NOMO-1 treated with dmso at 0.1 percent for 144 hours (cell line): ENCODE data around the gene NSD2.
"Not testable (repeated sequence)": the region's sequence is repeated elsewhere in the genome, so short reads cannot be mapped to it uniquely, and the experiment has no call there.

Source experiments
- DNase-seq: peaks from one replicate; lab custom pipeline; 2025; ENCODE audit not compliant: unreplicated experiment; lab: John Stamatoyannopoulos, UW

Gene NSD2

DNA sequence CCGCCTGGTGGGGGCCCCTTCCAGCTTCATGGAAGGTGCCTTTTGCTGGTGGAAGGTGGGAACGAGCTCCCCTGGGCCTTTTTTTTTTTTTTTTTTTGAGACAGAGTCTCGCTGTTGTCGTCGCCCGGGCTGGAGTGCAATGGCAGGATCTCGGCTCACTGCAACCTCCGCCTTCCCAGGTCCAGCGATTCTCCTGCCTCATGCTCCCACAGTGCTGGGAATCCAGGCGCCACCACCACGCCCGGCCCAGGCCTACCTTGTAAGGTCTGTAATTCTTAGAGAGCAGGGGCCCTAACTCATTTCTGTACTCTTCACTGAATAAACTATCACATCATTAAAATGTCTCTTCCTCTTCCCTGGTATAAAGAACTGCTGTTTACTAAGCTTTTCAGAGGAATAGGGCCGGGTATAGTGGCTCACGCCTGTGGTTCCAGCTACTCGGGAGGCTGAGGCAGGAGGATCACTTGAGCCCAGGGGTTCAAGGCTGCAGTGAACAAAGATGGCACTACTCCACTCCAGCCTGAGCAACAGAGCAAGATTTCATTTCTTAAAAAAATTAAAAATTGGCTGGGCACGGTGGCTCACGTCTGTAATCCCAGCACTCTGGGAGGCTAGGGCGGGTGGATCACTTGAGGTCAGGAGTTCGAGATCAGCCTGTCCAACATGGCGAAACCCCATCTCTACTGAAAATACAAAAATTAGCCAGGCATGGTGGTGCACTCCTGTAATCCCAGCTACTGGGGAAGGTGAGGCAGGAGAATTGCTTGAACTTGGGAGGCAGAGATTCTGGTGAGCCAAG lies 122.7 kb downstream of the NSD2 start:
- not testable (repeated sequence) for DNase-seq

DNA sequence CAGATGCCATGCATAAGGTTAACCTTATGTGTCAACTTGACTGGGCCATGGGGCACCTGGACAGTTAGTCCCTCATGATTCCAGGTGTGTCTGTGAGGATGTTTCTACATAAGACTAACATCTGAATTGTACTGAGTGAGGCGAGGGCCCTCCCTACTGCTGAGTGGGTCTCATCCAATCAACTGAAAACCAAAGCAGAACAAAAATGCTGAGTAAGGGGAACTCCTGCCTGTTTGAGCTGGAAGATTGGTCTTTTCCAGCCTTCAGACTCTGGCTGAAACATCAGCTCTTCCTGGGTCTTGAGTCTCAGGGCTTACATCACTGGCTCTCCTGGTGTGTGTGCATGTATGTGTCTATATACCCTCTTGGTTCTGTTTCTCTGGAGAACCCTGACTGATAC lies 123.7 kb downstream of the NSD2 start:
- DNase-seq = no peak

DNA sequence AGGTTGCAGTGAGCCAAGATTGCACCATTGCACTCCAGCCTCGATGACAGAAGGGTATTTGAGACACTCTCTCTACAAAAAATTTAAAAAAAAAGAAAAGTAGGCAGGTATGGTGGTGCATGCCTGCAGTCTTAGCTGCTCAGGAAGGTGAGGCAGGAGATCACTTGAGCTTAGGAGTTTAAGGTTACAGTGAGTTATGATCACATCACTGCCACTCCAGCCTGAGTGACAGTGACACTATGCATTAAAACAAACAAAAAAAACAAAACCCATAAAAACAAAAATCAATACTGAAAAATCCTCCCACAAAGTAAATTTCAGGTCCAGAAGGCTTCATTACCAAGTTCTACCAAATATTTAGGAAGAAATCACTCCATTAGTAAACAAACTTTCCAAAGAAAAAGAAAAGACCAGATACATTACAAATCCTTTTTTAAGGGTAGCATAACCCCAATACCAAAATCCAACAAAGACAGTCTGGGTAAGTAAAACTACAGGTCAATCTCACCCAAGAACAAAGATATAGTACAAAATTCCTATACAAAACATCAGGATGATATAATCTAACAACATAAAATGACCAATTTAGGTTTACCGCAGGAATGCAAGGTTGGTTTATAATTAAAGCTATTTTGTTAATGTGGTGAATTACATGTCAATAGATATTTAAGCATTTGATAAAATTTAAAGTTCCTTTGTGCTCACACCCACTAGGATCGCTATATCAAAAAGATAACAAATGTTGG lies 125.8 kb downstream of the NSD2 start:
- DNase-seq = no peak

DNA sequence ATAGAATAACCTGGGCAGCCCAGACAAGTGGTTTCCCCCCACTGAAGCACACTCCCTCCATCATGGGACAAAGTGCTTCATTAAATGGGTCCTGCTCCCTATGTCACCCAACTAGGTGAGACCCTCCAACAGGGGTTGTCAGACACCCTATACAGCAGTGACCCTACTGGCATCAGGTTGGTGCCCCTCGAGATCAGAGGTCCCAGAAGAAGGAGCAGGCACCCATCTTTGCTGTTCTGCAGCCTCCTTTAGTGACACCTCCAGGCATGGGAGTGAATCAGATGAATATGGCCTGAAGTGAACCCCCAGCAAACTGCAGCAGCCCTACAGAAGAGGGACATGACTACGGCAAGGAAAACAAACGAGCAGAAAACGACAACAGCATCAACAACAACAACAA lies 126.5 kb downstream of the NSD2 start:
- DNase-seq = no peak

DNA sequence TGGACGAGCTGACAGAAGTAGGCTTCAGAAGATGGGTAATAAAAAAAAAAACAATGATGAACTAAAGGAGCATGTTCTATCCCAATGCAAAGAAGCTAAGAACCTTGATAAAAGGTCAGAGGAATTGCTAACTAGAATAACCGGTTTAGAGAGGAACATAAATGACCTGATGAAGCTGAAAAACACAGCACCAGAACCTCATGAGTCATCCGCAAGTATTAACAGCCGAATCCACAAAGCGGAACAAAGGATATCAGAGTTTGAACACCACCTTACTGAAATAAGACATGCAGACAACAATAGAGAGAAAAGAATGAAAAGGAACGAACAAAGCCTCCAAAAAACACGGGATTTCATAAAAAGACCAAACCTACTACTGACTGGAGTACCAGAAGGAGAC lies 127.1 kb downstream of the NSD2 start:
- peak; percentile 39 for DNase-seq

DNA sequence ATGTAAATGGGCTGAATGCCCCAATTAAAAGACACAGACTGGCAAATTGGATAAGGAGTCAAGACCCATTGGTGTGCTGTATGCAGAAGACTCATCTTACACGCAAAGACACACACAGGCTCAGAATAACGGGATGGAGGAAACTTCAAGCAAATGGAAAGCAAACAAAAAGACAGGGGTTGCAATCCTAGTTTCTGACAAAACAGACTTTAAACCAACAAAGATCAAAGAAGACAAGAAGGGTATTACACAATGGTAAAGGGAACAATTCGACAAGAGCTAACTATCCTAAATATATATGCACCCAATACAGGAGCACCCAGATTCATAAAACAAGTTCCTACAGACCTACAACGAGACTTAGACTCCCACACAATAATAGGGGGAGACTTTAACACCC lies 128.1 kb downstream of the NSD2 start:
- not testable (repeated sequence) for DNase-seq

DNA sequence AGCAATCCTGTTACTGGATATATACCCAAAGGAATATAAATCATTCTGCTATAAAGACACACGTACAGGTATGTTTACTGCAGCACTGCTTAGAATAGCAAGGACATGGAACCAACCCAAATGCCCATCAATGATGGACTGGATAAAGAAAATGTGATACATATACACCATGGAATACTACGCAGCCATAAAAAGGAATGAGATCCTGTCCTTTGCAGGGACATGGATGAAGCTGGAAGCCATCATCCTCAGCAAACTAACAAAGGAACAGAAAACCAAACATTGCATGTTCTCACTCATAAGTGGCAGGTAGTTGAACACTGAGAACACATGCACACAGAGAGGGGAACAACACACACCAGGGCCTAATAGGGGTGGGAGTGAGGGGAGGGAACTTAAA lies 132.2 kb downstream of the NSD2 start:
- not testable (repeated sequence) for DNase-seq

DNA sequence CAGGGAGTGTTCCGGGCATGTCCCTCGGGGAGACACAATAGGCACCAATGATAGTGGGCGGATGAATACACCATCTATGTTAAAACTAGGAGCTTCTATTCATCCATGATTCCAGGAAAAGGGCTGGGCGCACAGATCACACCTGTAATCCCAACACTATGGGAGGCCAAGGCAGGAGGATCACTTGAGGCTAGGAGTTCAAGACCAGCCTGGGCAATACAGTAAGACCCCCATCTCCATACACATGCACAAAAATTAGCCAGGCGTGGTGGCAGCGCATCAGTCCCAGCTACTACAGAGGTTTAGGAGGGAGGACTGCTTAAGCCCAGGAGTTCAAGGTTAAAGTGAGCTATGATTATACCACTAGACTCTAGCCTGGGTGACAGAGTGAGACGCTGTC lies 135.2 kb downstream of the NSD2 start:
- no peak for DNase-seq

DNA sequence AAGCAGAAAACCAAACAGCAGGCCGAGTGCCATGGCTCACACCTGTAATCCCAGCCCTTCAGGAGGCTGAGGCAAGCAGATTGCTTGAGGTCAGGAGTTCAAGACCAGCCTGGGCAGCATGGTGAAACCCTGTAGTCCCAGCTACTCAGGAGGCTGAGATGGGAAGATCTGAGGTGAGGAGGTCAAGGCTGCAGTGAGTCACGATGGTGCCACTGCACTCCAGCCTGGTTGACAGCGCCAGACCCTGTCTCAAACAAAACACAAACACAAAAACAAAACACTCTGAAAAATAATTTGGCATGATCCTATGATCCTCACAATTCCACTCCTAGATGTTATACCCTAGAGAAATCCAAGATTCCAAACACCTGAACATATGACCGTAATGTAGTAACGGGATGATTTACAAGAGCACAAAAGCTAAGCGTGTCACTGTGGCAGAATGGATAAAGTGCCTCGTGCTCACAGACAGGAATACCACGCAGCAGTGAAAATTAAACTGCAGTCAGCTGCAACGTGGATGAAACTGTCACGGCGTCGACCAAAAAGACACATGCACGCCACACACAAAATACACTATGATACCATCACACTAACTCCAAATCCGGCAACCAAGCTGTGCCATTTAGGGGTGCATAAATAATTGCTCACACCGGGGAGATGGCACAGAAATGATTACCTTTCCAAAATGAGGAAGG lies 135.9 kb downstream of the NSD2 start:
- DNase-seq = no peak

DNA sequence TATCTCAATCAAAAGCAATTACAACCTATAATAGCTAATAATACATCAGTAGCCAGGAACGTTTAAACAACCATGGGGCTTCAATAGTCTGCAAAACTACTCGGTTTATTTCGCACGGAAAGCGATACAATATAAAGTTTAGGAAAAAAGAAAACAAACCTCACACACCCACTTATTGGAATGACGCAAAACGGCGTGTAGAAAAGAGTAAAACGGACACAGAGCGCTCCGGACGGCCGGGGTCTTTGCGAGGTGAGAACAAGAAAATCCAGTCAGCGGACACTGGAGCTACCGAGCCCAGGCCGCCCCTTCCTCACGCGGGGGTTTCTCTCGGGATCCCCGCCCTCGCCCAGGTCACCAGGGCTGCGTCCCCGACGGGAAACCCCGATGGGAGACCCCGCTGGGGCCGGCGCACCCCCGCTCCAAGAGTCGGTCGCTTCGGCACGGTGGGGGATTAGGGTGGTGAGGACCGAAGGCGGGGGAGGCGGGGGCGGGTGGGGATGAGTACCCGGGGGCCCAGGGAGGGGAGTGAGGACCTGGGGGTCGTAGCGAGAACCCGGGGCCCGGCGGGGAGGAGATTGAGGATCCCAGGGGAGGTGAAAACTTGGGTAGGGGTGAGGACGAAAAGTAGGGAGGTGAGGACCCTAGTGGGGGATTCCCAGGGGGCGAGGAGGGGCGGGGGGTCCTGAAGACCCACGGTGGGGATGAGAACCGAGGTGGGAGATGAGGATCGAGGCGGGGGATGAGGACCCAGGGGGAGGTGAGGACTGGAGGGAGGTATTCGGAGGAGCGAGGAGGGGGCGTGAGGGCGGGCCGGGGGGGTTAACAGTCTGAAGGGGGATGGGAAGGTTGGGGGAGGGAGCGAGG lies 136.8 kb downstream of the NSD2 start:
- no peak for DNase-seq

DNA sequence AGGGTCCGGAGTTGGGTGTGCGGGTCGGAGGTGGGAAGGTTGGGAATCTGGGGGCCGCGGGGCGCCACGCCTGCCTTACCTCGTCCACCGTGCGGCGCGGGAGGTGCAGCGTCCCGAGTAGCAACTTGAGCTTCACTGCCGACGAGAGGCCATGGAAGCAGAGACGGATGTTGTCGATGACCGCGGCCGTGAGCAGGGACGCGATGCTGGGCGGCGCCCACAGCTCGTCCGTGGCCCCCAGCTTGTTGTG lies 137.4 kb downstream of the NSD2 start:
- no peak for DNase-seq

DNA sequence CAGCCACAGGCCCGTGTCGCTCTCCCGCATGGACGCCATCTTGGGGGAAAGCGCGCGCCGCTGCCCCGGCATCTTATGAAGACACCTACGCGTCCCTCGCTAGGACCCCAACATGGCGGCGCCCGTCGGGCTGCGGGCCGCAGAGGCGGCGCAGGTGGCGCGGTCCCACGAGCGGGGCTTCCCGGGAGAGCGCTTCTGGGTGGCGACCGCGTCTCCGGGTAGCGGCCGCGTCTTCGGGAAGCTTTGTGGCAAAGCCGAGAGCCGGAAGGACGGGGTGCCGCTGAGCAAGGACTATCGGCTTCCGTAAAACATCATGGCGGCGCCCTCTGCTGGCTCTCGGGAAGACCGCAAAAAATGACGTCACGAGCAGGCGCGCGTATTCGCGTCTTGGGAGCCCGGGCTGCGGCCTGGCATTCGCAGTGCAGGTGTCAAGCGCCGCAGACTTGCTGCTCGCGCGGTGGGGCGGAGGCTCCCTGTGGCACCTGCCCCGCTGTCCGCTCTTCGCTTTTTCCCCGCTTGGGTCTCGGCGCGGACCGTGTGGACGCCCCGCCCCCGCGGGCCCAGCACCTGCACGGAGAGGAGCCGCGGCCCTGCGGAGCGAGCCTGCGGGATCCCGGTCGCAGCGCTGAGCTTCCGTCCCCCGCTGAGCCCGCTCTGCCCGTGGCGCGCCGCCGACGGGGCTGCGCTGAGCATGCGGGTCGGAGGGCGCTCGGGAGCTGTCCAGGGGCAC lies 137.9 kb downstream of the NSD2 start, which contains the start of gene NELFA:
Gene NELFA, minus strand, starts transcription at position 54 of the 730 bp plus-strand sequence. Its CDS starts 15 bp downstream, at position 39.
- peak; percentile 84 for DNase-seq

DNA sequence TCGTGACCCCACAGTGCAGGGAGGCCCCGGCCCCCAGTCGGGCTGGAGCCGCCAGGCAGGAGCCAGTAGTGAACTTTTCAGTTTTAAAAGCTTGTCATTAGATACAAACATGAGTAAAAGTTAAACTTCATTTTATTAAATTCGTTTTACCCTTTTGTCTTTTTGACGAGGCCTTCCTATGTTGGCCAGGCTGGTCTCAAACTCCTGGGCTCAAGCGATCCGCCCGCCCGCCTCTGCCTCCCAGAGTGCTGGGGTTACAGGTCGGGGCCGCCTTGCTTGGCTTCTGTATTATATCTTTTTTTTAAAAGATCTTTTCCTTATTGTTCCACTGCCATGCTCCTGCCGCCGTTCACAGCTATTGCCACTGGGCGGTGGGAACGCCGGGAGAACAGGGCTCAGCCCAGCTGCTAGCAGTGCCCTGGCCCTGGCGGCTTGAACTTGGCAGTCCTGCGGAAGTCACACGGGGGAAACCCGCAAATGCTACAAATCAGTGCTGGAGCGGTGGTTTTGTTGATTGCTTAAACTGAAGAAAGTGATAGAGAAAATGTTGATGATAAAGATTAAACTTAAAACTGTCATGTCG lies 138.5 kb downstream of the NSD2 start:
- peak; percentile 60 for DNase-seq

DNA sequence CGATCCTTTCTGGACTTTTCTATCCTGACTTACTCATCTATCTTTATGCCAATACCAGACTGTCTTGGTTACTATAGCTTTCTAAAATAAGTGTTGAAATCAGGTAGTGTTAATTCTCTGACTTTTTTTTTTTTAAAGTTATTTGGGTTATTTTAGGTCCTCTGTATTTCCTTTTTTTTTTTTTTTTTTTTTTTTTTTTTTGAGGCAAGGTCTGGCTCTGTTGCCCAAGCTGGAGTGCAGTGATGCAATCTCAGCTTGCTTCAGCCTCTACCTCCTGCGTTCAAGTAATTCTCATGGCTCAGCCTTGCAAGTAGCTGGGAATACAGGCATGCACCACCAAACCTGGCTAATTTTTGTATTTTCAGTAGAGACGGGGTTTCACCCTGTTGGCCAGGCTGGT lies 140.4 kb downstream of the NSD2 start:
- DNase-seq = peak; percentile 52

DNA sequence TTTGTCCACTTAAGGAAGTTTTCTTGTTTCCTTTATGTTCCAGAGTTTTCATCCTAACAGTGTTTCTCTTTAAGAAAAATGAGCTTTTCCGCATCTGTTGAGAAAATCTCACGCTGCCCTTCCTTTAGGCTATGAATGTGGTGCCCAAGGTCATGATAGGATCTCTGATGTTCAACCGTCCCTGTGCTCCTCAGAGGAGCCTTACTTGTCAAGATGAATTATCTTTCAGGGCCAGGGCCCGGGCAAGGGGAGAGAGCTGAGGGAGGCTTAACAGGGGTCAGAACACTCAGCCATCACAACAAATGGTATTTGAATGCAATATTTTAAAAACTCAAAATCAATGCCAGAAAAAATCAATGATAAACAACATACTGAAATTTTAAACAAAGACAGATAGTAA lies 143.8 kb downstream of the NSD2 start:
- no peak for DNase-seq

DNA sequence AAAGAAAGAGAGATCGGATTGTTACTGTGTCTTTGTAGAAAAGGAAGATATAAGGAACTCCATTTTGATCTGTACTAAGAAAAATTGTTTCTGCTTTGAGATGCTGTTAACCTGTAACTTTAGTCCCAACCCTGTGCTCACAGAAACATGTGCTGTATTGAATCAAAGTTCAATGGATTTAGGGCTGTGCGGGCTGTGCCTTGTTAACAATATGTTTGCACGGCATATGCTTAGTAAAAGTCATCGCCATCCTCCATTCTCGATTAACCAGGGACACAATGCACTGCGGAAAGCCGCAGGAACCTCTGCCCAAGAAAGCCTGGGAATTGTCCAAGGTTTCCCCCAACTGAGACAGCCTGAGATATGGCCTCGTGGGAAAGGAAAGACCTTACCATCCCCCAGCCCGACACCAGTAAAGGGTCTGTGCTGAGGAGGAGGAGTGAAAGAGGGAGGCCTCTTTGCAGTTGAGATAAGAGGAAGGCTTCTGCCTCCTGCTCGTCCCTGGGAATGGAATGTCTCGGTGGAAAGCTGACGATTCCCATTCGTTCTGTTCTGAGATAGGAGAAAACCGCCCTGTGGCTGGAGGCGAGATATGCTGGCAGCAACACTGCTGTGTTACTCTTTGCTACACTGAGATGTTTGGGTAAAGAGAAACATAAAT lies 150.3 kb downstream of the NSD2 start:
- not testable (repeated sequence) for DNase-seq

DNA sequence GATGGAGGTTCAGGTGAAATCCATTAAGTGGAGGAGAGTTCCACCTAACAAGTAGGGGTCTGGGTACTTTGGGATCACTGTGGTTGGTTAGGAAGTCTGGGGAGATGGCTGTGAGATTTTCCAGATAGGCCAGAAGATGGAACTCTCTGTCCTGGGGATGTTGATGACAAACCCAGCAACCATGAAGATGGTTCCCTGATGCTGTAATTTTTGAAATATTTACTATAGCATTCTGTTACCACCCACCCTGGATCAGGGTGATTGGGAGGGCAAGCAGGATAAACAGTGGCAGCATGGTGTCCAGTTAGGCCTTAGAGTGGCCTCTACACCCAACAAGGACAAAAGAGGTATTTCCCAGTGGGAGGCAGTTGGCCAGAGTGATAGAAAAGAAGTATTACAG lies 153.5 kb downstream of the NSD2 start:
- no peak for DNase-seq

DNA sequence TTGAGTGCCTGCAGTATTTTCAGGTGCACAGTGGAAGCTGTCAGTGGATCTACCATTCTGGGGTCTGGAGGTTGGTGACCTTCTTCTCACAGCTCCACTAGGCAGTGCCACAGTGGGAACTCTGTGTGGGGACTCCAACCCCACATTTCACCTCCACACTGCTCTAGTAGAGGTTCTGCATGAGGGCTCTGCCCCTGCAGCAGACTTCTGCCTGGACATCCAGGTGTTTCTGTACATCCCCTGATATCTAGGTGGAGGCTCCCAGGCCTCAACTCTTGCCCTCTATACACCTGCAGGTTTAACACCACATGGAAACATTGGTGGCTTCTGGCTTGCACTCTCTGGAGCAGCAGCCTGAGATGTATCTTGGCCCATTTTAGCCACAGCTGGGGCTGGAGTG lies 154.6 kb downstream of the NSD2 start:
- no peak for DNase-seq

DNA sequence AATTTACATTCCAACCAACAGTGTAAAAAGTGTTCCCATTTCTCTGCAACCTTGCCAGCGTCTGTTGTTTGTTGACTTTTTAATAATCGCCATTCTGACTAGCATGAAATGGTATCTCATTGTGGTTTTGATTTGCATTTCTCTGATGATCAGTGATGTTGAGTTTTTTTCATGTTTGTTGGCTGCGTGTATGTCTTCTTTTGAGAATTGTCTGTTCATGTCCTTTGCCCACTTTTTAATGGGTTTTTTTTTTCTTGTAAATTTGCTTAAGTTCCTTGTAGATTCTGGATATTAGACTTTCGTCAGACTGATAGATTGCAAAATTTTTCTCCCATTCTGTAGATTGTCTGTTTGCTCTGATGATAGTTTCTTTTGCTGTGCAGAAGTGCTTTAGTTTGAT lies 155.9 kb downstream of the NSD2 start:
- DNase-seq = not testable (repeated sequence)

DNA sequence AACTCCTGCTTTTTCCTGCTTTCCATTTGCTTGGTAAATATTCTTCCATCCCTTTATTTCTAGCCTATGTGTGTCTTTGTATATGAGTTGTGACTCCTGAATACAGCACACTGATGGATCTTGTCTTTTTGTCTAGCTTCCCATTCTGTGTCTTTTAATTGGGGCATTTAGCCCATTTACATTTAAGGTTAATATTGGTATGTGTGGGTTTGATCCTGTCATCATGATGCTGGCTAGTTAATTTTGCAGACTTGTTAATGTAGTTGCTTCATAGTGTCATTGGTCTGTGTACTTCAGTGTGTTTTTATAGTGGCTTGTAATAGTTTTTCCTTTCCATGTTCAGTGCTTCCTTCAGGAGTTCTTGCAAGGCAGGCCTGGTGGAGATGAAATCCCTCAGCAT lies 160.0 kb downstream of the NSD2 start:
- DNase-seq = not testable (repeated sequence)
